Measurements from ENCODE around the gene NEDD4L. TPM values are rescaled to one million over a fixed set of nuclear protein-coding genes. Genes with fewer than 3 reads are reported as not detected.

The NEDD4L gene
- total RNA-seq, 1 donor from 2014 or later: 15.6 TPM

- no peak for DNase-seq (ENCODE audit: low spot score in 2 of 2)
- Histone ChIP-seq H3K27ac (no peak overlapping the region), H3K27me3 (no peaks in the 10 kb centered on the region), H3K9me3 (no peaks in the 10 kb centered on the region), H3K4me3 (no peak overlapping the region), H3K36me3 (no peaks in the 10 kb centered on the region), H3K4me1 (no peaks in the 10 kb centered on the region)
- intact Hi-C loops (cut with DNase I): no loop called here
- TF ChIP-seq CTCF (IDR thresholded peaks at IDR 0.05): no peak
These were observed 147.6 kb downstream of the NEDD4L start for GRCh38 chr18:58191626-58192025.

- Histone ChIP-seq H3K4me1 (no peaks in the 10 kb centered on the region), H3K27me3 (no peaks in the 10 kb centered on the region), H3K4me3 (no peak overlapping the region), H3K27ac (no peak overlapping the region), H3K9me3 (no peaks in the 10 kb centered on the region), H3K36me3 (no peaks in the 10 kb centered on the region)
- DNase-seq (ENCODE audit: low spot score in 2 of 2): no peak
- no peak for TF ChIP-seq CTCF (IDR thresholded peaks at IDR 0.05)
- intact Hi-C loops (cut with DNase I): no loop called here
These were observed 148.5 kb downstream of the NEDD4L start for GRCh38 chr18:58192519-58192918.

- DNase-seq (ENCODE audit: low spot score in 2 of 2): no peak
- H3K27ac ChIP-seq: no peak overlapping the region
- intact Hi-C loops (cut with DNase I): no loop called here
These were observed 150.0 kb downstream of the NEDD4L start for GRCh38 chr18:58194028-58194427.

GRCh38 chr18:58195278-58195765 lies 151.3 kb downstream of the NEDD4L start:
- DNase-seq (ENCODE audit: low spot score in 2 of 2): no peak

More at GRCh38 chr18:58194028-58194427, 150.0 kb downstream of the NEDD4L start:
- Histone ChIP-seq H3K4me1 (no peaks in the 10 kb centered on the region), H3K27me3 (no peaks in the 10 kb centered on the region), H3K4me3 (no peak overlapping the region), H3K9me3 (no peaks in the 10 kb centered on the region), H3K36me3 (no peaks in the 10 kb centered on the region)
- TF ChIP-seq CTCF (IDR thresholded peaks at IDR 0.05): no peak

GRCh38 chr18:58196164-58196563 lies 152.1 kb downstream of the NEDD4L start:
- H3K9me3 ChIP-seq: no peaks in the 10 kb centered on the region
- H3K27me3 ChIP-seq: no peaks in the 10 kb centered on the region
- intact Hi-C loops (cut with DNase I): no loop called here
- H3K27ac ChIP-seq: no peak overlapping the region
- no peak for TF ChIP-seq CTCF (IDR thresholded peaks at IDR 0.05)
- no peak for DNase-seq (ENCODE audit: low spot score in 2 of 2)
- H3K36me3 ChIP-seq: no peaks in the 10 kb centered on the region
- H3K4me1 ChIP-seq: no peaks in the 10 kb centered on the region
- H3K4me3 ChIP-seq: no peak overlapping the region

More at GRCh38 chr18:58195278-58195765, 151.3 kb downstream of the NEDD4L start:
- H3K27me3 ChIP-seq: no peaks in the 10 kb centered on the region
- no peak for TF ChIP-seq CTCF (IDR thresholded peaks at IDR 0.05)
- H3K36me3 ChIP-seq: no peaks in the 10 kb centered on the region
- intact Hi-C loops (cut with DNase I): no loop called here
- no peak overlapping the region for H3K27ac ChIP-seq
- no peaks in the 10 kb centered on the region for H3K4me1 ChIP-seq
- no peaks in the 10 kb centered on the region for H3K9me3 ChIP-seq
- H3K4me3 ChIP-seq: peak overlapping the region in 1 of 2 donors; percentile 46

Measured in ascending aorta (tissue), 2 donors.